ENCODE measurements around the gene PPP1R8.
A peak's percentile ranks its signal among the peaks of the same experiment; 100 is the strongest.

The PPP1R8 gene

GRCh38 chr1:27885114-27885528 is 54.5 kb downstream of the PPP1R8 start:
- peak overlapping the region; percentile 68 for H3K4me3 ChIP-seq (ENCODE audit: low read depth, low read length)
- TF ChIP-seq MAX (IDR thresholded peaks at IDR 0.05; ENCODE audit: low read depth, low read length) = no peak
- no peak for TF ChIP-seq POLR2A (IDR thresholded peaks at IDR 0.05; ENCODE audit: extremely low read depth, insufficient read length)
- no peak for TF ChIP-seq MYC (IDR thresholded peaks at IDR 0.05; ENCODE audit: low read depth, low read length)
- TF ChIP-seq CTCF (IDR thresholded peaks at IDR 0.05; ENCODE audit: low read depth, low read length) = no peak
- DNase-seq (ENCODE audit: low read depth) = peak; percentile 91

GRCh38 chr1:27885621-27886352 is 55.2 kb downstream of the PPP1R8 start:
- peak; percentile 67; the same call in 1 of the 2 replicates for TF ChIP-seq MYC (IDR thresholded peaks at IDR 0.05; ENCODE audit: low read depth, low read length)
- TF ChIP-seq CTCF (IDR thresholded peaks at IDR 0.05; ENCODE audit: low read depth, low read length) = no peak
- TF ChIP-seq POLR2A (IDR thresholded peaks at IDR 0.05; ENCODE audit: extremely low read depth, insufficient read length) = no peak
- TF ChIP-seq MAX (IDR thresholded peaks at IDR 0.05; ENCODE audit: low read depth, low read length) = no peak
- peak overlapping the region; percentile 68 for H3K4me3 ChIP-seq (ENCODE audit: low read depth, low read length)
- peak; percentile 95 for DNase-seq (ENCODE audit: low read depth)

- peak overlapping the region; percentile 68 for H3K4me3 ChIP-seq (ENCODE audit: low read depth, low read length)
- DNase-seq (ENCODE audit: low read depth) = peak; percentile 82
- TF ChIP-seq MYC (IDR thresholded peaks at IDR 0.05; ENCODE audit: low read depth, low read length) = 0 out of 2 replicates have a peak, but pooled peaks have one; percentile 21
- TF ChIP-seq CTCF (IDR thresholded peaks at IDR 0.05; ENCODE audit: low read depth, low read length) = no peak
- peak; percentile 51 for TF ChIP-seq MAX (IDR thresholded peaks at IDR 0.05; ENCODE audit: low read depth, low read length)
These were observed 55.7 kb downstream of the PPP1R8 start for GRCh38 chr1:27886353-27886679.

- TF ChIP-seq POLR2A (IDR thresholded peaks at IDR 0.05; ENCODE audit: extremely low read depth, insufficient read length) (no peak), MAX (IDR thresholded peaks at IDR 0.05; ENCODE audit: low read depth, low read length) (no peak), CTCF (IDR thresholded peaks at IDR 0.05; ENCODE audit: low read depth, low read length) (no peak), MYC (IDR thresholded peaks at IDR 0.05; ENCODE audit: low read depth, low read length) (no peak)
- peak overlapping the region; percentile 68 for H3K4me3 ChIP-seq (ENCODE audit: low read depth, low read length)
- no peak for DNase-seq (ENCODE audit: low read depth)
These were observed 56.2 kb downstream of the PPP1R8 start for GRCh38 chr1:27886744-27887143.

GRCh38 chr1:27887215-27888021 is 56.8 kb downstream of the PPP1R8 start:
- H3K4me3 ChIP-seq (ENCODE audit: low read depth, low read length) = peak overlapping the region; percentile 68
- peak; percentile 19 for TF ChIP-seq POLR2A (IDR thresholded peaks at IDR 0.05; ENCODE audit: extremely low read depth, insufficient read length)
- TF ChIP-seq CTCF (IDR thresholded peaks at IDR 0.05; ENCODE audit: low read depth, low read length) = no peak
- peak; percentile 63 for TF ChIP-seq MAX (IDR thresholded peaks at IDR 0.05; ENCODE audit: low read depth, low read length)
- TF ChIP-seq MYC (IDR thresholded peaks at IDR 0.05; ENCODE audit: low read depth, low read length) = peak; percentile 69
- DNase-seq (ENCODE audit: low read depth) = peak; percentile 94
